ENCODE measurements around the gene OR10H5.

- TF ChIP-seq POLR2A (IDR thresholded peaks at IDR 0.05) (no peak), POLR2AphosphoS5 (IDR thresholded peaks at IDR 0.05) (no peak)
- TF ChIP-seq, protein P1, sequence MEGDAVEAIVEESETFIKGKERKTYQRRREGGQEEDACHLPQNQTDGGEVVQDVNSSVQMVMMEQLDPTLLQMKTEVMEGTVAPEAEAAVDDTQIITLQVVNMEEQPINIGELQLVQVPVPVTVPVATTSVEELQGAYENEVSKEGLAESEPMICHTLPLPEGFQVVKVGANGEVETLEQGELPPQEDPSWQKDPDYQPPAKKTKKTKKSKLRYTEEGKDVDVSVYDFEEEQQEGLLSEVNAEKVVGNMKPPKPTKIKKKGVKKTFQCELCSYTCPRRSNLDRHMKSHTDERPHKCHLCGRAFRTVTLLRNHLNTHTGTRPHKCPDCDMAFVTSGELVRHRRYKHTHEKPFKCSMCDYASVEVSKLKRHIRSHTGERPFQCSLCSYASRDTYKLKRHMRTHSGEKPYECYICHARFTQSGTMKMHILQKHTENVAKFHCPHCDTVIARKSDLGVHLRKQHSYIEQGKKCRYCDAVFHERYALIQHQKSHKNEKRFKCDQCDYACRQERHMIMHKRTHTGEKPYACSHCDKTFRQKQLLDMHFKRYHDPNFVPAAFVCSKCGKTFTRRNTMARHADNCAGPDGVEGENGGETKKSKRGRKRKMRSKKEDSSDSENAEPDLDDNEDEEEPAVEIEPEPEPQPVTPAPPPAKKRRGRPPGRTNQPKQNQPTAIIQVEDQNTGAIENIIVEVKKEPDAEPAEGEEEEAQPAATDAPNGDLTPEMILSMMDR (IDR thresholded peaks at IDR 0.05), result no peak
Observed at GRCh38 chr19:15737722-15738121, 49.7 kb upstream of the OR10H5 start, which contains the start of gene OR10H3.
